Erythroblast (primary cell): Measurements from ENCODE around the gene POGLUT3.

Source experiments
- GATA1 ChIP-seq: IDR thresholded peaks from 2 replicates; pipeline ENCODE4 v1.6.1; 2011; ENCODE audit warnings: low read depth, mild to moderate bottlenecking, control low read depth, low read length, moderate library complexity
- POLR2A ChIP-seq: IDR thresholded peaks from 2 replicates; pipeline ENCODE4 v1.6.1; 2011; ENCODE audit warnings: mild to moderate bottlenecking, low read length

- TF ChIP-seq POLR2A (no peak), GATA1 (no peak)
Measured at GRCh38 chr11:108516125-108516524, 17.9 kb upstream of the POGLUT3 start.
